Liver (tissue), 9 donors: ENCODE results near the gene EMX1. TPM values are rescaled to one million over a fixed set of nuclear protein-coding genes. Genes with fewer than 3 reads are reported as not detected.

Source experiments
- DNase-seq: peaks from one replicate; pipeline ENCODE4 v3.0.0-alpha.2; 2017; ENCODE audit warnings: low spot score
- H3K27ac ChIP-seq, 2 donors: one replicate each; pipeline ENCODE4 v1.7.0; 2013; ENCODE audit warnings: inconsistent platforms in 2 of 2, low read length in 2 of 2, control low read depth in 1 of 2, low read depth in 1 of 2, mild to moderate bottlenecking in 1 of 2
- H3K27me3 ChIP-seq, 4 donors: one replicate each; pipeline versions ENCODE4 v1.6.1 to v1.7.0; 2013; ENCODE audit warnings: low read length in 3 of 4, inconsistent platforms in 1 of 4, mild to moderate bottlenecking in 1 of 4, moderate library complexity in 1 of 4; ENCODE audit not compliant: control insufficient read depth in 4 of 4, insufficient read depth in 4 of 4
- H3K36me3 ChIP-seq, 4 donors: one replicate each; pipeline versions ENCODE4 v1.6.1 to v1.7.0; 2013; ENCODE audit warnings: low read length in 3 of 4, mild to moderate bottlenecking in 3 of 4, low read depth in 1 of 4, moderate library complexity in 1 of 4; ENCODE audit not compliant: control insufficient read depth in 4 of 4, insufficient read depth in 3 of 4
- H3K4me1 ChIP-seq, 4 donors: one replicate each; pipeline versions ENCODE4 v1.6.1 to v1.7.0; 2013; ENCODE audit warnings: low read length in 3 of 4, mild to moderate bottlenecking in 3 of 4, moderate library complexity in 1 of 4; ENCODE audit not compliant: control insufficient read depth in 4 of 4, insufficient read depth in 4 of 4
- H3K4me3 ChIP-seq, 3 donors: one replicate each; pipeline versions ENCODE4 v1.6.1 to v1.7.0; 2013; ENCODE audit warnings: low read length in 3 of 3, control low read depth in 1 of 3, low read depth in 1 of 3, mild to moderate bottlenecking in 1 of 3
- H3K9ac ChIP-seq, 2 donors: one replicate each; pipeline ENCODE4 v1.7.0; 2013; ENCODE audit warnings: low read length in 2 of 2, mild to moderate bottlenecking in 2 of 2, moderate library complexity in 2 of 2, control low read depth in 1 of 2, low read depth in 1 of 2
- H3K9me3 ChIP-seq, 4 donors: one replicate each; pipeline versions ENCODE4 v1.6.1 to v1.7.0; 2013; ENCODE audit warnings: low read length in 3 of 4; ENCODE audit not compliant: control insufficient read depth in 4 of 4
- EGR1 ChIP-seq, 2 donors: IDR thresholded peaks; 2 replicates each; pipeline ENCODE4 v1.6.1; 2016 to 2018; ENCODE audit warnings: antibody characterized with exemption in 2 of 2, low read depth in 2 of 2
- FOXA1 ChIP-seq: IDR thresholded peaks from 2 replicates; pipeline ENCODE4 v1.6.1; 2016; ENCODE audit warnings: antibody characterized with exemption
- GABPA ChIP-seq, 2 donors: IDR thresholded peaks in 1 of 2; conservative IDR thresholded peaks in 1 of 2; 2 replicates each; pipeline ENCODE4 v1.6.1; 2016; ENCODE audit warnings: antibody characterized with exemption in 2 of 2, mild to moderate bottlenecking in 1 of 2, moderate library complexity in 1 of 2
- HNF4A ChIP-seq, 2 donors: conservative IDR thresholded peaks; 2 replicates each; pipeline ENCODE4 v1.6.1; 2016; ENCODE audit warnings: antibody characterized with exemption in 2 of 2, mild to moderate bottlenecking in 2 of 2
- HNF4G ChIP-seq: IDR thresholded peaks from 2 replicates; pipeline ENCODE4 v1.6.1; 2016; ENCODE audit warnings: antibody characterized with exemption
- JUND ChIP-seq, 2 donors: IDR thresholded peaks; 2 replicates each; pipeline ENCODE4 v1.6.1; 2016; ENCODE audit warnings: antibody characterized with exemption in 2 of 2
- NR2F2 ChIP-seq: IDR thresholded peaks from 2 replicates; pipeline ENCODE4 v1.6.1; 2016; ENCODE audit warnings: antibody characterized with exemption
- RAD21 ChIP-seq, 2 donors: IDR thresholded peaks; 2 replicates each; pipeline ENCODE4 v1.6.1; 2016; ENCODE audit warnings: antibody characterized with exemption in 2 of 2, mild to moderate bottlenecking in 2 of 2
- RXRA ChIP-seq, 2 donors: IDR thresholded peaks; 2 replicates each; pipeline ENCODE4 v1.6.1; 2017 to 2018; ENCODE audit warnings: antibody characterized with exemption in 2 of 2, mild to moderate bottlenecking in 1 of 2
- TAF1 ChIP-seq: conservative IDR thresholded peaks from 2 replicates; pipeline ENCODE4 v1.6.1; 2016; ENCODE audit warnings: antibody characterized with exemption, mild to moderate bottlenecking
- YY1 ChIP-seq: IDR thresholded peaks from 2 replicates; pipeline ENCODE4 v1.6.1; 2016; ENCODE audit warnings: antibody characterized with exemption, mild to moderate bottlenecking
- WGBS: extraction: QIAGEN DNeasy Blood & Tissue Kit; methylation state at CpG from one replicate; pipeline ENCODE4 v1.1.7; 2013; 5-methylcytosine and 5-hydroxymethylcytosine counted together
- polyA plus RNA-seq, 2 donors: library from polyadenylated mRNA; stranded (reverse) in 1 of 2; unstranded in 1 of 2; fragments of 200-250 nt in 1 of 2; fragments of >200 nt in 1 of 2; fragmentation: Nextera tagmentation in 1 of 2; extraction: Ambion mirVana in 1 of 2; gene quantifications; one replicate each; pipeline versions ENCODE4 v1.2.1 to v1.2.3, GENCODE V29; 2013 to 2015
- total RNA-seq, 2 donors: library from RNA; depleted of rRNA; stranded (reverse); fragments of >200 nt; gene quantifications; one replicate each; pipeline ENCODE4 v1.2.3, GENCODE V29; 2014
- TF ChIP-seq, protein P1 (sequence below): IDR thresholded peaks from 2 replicates; pipeline ENCODE4 v1.6.1; 2016; ENCODE audit warnings: antibody characterized with exemption
- TF ChIP-seq, protein P2 (sequence below): IDR thresholded peaks from 2 replicates; pipeline ENCODE4 v1.6.1; 2016; ENCODE audit warnings: antibody characterized with exemption, mild to moderate bottlenecking
- TF ChIP-seq, protein P3 (sequence below): IDR thresholded peaks from 2 replicates; pipeline ENCODE4 v1.6.1; 2016; ENCODE audit warnings: antibody characterized with exemption
- TF ChIP-seq, protein P4 (sequence below): fragments of 150-350 bp; IDR thresholded peaks from 2 replicates; pipeline ENCODE4 v1.5.1; 2017; ENCODE audit warnings: improper control_type of control experiment, low read depth, low read length; ENCODE audit not compliant: missing input control
- donor health status: healthy.
- donor health status: healthy.
- donor health status: healthy.
- donor health status: healthy.
- donor health status: healthy.

EMX1 gene
- total and polyA plus RNA-seq, 4 donors, result 0.06 to 0.18 (median 0.08) TPM; not detected in 1

DNA sequence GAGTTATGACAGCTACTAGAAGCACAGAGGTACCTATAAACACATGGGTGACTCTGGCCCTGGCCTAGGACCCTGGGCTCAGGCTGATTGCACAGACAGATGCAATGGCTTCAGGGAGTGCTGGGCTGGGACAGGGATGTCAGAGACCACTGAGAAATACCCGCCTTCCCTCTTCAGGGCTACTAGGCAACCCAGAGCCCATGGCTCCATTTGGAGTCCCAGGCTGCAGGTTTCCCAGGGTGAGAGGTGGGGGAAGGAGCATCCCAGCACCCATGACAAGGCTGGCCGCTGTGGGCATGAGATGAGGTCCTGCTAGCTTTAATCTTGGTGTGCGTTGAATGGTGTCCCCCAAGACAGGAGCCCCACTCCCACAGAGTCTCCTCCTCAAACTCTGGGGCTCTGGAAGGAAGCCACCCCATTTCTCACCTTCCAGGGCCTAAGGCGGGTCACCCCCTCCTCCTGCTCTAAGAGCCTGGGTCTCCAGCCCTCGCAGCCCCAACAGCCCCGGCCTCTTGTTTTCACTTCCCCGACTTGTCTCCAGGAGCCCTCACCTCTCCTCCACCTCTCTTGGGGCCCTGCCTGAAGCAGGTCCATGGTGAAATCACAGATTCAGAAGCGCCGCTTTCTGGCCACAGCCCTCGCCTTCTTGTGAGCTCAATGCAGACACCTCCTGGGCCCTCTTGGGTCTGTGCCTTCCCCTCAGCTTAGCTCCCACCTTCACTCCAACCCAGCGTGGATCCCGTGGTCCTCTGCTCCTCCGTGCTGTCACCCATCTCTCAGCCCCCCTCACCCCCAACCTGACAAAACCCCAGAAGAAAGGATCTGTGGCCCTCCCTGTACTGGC is 41.4 kb downstream of the EMX1 start:
- DNase-seq, result no peak

More for the DNA sequence above, 41.4 kb downstream of the EMX1 start:
- 96% methylated on average over 13 of the region's 13 CpGs for WGBS
- H3K36me3 ChIP-seq, result peaks cover 4 to 51% (median 22%) of the 10 kb centered on the region in 4 donors
- H3K4me3 ChIP-seq, result no peak overlapping the region
- no peaks in the 10 kb centered on the region for H3K27me3 ChIP-seq
- no peaks in the 10 kb centered on the region for H3K9me3 ChIP-seq
- TF ChIP-seq, protein P1, sequence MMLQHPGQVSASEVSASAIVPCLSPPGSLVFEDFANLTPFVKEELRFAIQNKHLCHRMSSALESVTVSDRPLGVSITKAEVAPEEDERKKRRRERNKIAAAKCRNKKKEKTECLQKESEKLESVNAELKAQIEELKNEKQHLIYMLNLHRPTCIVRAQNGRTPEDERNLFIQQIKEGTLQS, result no peak
- TF ChIP-seq FOXA1 (no peak), RAD21 (IDR thresholded peaks at IDR 0.05) (no peak), RXRA (IDR thresholded peaks at IDR 0.05) (no peak), YY1 (no peak), HNF4G (no peak), TAF1 (no peak), EGR1 (IDR thresholded peaks at IDR 0.05; ENCODE audit: low read depth in 2 of 2) (no peak), GABPA (IDR thresholded peaks at IDR 0.05 in 1 of 2, conservative IDR thresholded peaks at IDR 0.05 in 1 of 2) (no peak), NR2F2 (no peak), JUND (IDR thresholded peaks at IDR 0.05) (no peak), HNF4A (conservative IDR thresholded peaks at IDR 0.05) (no peak)
- TF ChIP-seq, protein P2, sequence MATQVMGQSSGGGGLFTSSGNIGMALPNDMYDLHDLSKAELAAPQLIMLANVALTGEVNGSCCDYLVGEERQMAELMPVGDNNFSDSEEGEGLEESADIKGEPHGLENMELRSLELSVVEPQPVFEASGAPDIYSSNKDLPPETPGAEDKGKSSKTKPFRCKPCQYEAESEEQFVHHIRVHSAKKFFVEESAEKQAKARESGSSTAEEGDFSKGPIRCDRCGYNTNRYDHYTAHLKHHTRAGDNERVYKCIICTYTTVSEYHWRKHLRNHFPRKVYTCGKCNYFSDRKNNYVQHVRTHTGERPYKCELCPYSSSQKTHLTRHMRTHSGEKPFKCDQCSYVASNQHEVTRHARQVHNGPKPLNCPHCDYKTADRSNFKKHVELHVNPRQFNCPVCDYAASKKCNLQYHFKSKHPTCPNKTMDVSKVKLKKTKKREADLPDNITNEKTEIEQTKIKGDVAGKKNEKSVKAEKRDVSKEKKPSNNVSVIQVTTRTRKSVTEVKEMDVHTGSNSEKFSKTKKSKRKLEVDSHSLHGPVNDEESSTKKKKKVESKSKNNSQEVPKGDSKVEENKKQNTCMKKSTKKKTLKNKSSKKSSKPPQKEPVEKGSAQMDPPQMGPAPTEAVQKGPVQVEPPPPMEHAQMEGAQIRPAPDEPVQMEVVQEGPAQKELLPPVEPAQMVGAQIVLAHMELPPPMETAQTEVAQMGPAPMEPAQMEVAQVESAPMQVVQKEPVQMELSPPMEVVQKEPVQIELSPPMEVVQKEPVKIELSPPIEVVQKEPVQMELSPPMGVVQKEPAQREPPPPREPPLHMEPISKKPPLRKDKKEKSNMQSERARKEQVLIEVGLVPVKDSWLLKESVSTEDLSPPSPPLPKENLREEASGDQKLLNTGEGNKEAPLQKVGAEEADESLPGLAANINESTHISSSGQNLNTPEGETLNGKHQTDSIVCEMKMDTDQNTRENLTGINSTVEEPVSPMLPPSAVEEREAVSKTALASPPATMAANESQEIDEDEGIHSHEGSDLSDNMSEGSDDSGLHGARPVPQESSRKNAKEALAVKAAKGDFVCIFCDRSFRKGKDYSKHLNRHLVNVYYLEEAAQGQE, result no peak
- TF ChIP-seq, protein P3, sequence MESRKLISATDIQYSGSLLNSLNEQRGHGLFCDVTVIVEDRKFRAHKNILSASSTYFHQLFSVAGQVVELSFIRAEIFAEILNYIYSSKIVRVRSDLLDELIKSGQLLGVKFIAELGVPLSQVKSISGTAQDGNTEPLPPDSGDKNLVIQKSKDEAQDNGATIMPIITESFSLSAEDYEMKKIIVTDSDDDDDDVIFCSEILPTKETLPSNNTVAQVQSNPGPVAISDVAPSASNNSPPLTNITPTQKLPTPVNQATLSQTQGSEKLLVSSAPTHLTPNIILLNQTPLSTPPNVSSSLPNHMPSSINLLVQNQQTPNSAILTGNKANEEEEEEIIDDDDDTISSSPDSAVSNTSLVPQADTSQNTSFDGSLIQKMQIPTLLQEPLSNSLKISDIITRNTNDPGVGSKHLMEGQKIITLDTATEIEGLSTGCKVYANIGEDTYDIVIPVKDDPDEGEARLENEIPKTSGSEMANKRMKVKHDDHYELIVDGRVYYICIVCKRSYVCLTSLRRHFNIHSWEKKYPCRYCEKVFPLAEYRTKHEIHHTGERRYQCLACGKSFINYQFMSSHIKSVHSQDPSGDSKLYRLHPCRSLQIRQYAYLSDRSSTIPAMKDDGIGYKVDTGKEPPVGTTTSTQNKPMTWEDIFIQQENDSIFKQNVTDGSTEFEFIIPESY, result no peak
- TF ChIP-seq, protein P4, sequence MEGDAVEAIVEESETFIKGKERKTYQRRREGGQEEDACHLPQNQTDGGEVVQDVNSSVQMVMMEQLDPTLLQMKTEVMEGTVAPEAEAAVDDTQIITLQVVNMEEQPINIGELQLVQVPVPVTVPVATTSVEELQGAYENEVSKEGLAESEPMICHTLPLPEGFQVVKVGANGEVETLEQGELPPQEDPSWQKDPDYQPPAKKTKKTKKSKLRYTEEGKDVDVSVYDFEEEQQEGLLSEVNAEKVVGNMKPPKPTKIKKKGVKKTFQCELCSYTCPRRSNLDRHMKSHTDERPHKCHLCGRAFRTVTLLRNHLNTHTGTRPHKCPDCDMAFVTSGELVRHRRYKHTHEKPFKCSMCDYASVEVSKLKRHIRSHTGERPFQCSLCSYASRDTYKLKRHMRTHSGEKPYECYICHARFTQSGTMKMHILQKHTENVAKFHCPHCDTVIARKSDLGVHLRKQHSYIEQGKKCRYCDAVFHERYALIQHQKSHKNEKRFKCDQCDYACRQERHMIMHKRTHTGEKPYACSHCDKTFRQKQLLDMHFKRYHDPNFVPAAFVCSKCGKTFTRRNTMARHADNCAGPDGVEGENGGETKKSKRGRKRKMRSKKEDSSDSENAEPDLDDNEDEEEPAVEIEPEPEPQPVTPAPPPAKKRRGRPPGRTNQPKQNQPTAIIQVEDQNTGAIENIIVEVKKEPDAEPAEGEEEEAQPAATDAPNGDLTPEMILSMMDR, result no peak
- no peak overlapping the region for H3K27ac ChIP-seq
- H3K9ac ChIP-seq, result no peak overlapping the region
- H3K4me1 ChIP-seq, result no peaks in the 10 kb centered on the region
